ENCODE measurements around the gene CHML. TPM values are rescaled to one million over a fixed set of nuclear protein-coding genes. Genes with fewer than 3 reads are reported as not detected.

CHML gene
- total and polyA plus RNA-seq, 2 experiments from 2014 or later, result 19.9 to 66.8 TPM

DNA sequence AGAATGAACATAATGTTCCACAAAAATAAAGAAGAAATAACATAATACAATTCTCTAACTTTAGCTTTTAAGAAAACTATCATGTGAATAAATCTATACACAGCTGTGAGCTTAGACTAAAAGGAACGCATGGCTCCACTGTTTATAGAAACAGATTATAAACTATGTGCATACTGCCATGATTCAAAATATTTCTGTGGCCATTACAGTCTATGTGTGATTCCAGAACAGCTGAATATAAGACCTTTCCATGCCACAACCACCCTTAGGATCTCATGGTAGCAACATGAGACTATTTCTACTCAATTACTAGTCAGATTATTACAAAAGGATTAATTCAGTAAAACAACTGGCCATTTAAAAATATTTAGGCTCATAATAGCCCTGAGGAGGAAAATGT lies 3.9 kb downstream of the CHML start:
- Histone ChIP-seq H3K27ac (ENCODE audit: low read depth) (no peak overlapping the region), H3K4me2 (peak overlapping the region; percentile 76; the same call in 1 of the 2 replicates), H3K27me3 (ENCODE audit: insufficient read depth) (no peaks in the 10 kb centered on the region), H2AFZ (no peak overlapping the region), H3K79me2 (replicated peaks; ENCODE audit: insufficient read depth) (peaks cover 82% of the 10 kb centered on the region), H3F3A (replicated peaks; ENCODE audit: low read depth) (no peaks in the 10 kb centered on the region), H3K36me3 (ENCODE audit: insufficient read depth) (peaks cover 5% of the 10 kb centered on the region; the same call in 1 of the 2 replicates), H3K4me1 (ENCODE audit: insufficient read depth) (peaks cover 26% of the 10 kb centered on the region), H3K9me2 (ENCODE audit: insufficient read depth) (no peaks in the 10 kb centered on the region), H4K20me1 (replicated peaks; ENCODE audit: insufficient read depth) (peaks cover 14% of the 10 kb centered on the region), H3K4me3 (no peak overlapping the region)
- H3K36me3 Mint-ChIP-seq (ENCODE audit: low read depth), result peaks cover 37% of the 10 kb centered on the region
- peaks cover 7% of the 10 kb centered on the region for H3K9me3 Mint-ChIP-seq
- no peak for DNase-seq (ENCODE audit: low spot score)
- ATAC-seq, result no peak
- H3K4me3 Mint-ChIP-seq, result no peak overlapping the region; the same call in 2 of the 3 replicates
- no peak overlapping the region for H3K27ac Mint-ChIP-seq
- H3K4me1 Mint-ChIP-seq, result peaks cover 39% of the 10 kb centered on the region
- TF ChIP-seq CREB1 (CRISPR knock-in tag; IDR thresholded peaks at IDR 0.05; ENCODE audit: low read depth), result no peak
- TF ChIP-seq, protein P1, sequence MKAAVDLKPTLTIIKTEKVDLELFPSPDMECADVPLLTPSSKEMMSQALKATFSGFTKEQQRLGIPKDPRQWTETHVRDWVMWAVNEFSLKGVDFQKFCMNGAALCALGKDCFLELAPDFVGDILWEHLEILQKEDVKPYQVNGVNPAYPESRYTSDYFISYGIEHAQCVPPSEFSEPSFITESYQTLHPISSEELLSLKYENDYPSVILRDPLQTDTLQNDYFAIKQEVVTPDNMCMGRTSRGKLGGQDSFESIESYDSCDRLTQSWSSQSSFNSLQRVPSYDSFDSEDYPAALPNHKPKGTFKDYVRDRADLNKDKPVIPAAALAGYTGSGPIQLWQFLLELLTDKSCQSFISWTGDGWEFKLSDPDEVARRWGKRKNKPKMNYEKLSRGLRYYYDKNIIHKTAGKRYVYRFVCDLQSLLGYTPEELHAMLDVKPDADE (IDR thresholded peaks at IDR 0.05), result no peak
- TF ChIP-seq NANOG (IDR thresholded peaks at IDR 0.05; ENCODE audit: borderline replicate concordance), result no peak
- TF ChIP-seq POLR2AphosphoS5 (IDR thresholded peaks at IDR 0.05; ENCODE audit: low read depth), result no peak
- TF ChIP-seq ZNF114 (CRISPR knock-in tag; IDR thresholded peaks at IDR 0.05), result no peak
- no peak for TF ChIP-seq EZH2 (IDR thresholded peaks at IDR 0.05; ENCODE audit: low read depth, unreplicated experiment)
- TF ChIP-seq, protein P2, sequence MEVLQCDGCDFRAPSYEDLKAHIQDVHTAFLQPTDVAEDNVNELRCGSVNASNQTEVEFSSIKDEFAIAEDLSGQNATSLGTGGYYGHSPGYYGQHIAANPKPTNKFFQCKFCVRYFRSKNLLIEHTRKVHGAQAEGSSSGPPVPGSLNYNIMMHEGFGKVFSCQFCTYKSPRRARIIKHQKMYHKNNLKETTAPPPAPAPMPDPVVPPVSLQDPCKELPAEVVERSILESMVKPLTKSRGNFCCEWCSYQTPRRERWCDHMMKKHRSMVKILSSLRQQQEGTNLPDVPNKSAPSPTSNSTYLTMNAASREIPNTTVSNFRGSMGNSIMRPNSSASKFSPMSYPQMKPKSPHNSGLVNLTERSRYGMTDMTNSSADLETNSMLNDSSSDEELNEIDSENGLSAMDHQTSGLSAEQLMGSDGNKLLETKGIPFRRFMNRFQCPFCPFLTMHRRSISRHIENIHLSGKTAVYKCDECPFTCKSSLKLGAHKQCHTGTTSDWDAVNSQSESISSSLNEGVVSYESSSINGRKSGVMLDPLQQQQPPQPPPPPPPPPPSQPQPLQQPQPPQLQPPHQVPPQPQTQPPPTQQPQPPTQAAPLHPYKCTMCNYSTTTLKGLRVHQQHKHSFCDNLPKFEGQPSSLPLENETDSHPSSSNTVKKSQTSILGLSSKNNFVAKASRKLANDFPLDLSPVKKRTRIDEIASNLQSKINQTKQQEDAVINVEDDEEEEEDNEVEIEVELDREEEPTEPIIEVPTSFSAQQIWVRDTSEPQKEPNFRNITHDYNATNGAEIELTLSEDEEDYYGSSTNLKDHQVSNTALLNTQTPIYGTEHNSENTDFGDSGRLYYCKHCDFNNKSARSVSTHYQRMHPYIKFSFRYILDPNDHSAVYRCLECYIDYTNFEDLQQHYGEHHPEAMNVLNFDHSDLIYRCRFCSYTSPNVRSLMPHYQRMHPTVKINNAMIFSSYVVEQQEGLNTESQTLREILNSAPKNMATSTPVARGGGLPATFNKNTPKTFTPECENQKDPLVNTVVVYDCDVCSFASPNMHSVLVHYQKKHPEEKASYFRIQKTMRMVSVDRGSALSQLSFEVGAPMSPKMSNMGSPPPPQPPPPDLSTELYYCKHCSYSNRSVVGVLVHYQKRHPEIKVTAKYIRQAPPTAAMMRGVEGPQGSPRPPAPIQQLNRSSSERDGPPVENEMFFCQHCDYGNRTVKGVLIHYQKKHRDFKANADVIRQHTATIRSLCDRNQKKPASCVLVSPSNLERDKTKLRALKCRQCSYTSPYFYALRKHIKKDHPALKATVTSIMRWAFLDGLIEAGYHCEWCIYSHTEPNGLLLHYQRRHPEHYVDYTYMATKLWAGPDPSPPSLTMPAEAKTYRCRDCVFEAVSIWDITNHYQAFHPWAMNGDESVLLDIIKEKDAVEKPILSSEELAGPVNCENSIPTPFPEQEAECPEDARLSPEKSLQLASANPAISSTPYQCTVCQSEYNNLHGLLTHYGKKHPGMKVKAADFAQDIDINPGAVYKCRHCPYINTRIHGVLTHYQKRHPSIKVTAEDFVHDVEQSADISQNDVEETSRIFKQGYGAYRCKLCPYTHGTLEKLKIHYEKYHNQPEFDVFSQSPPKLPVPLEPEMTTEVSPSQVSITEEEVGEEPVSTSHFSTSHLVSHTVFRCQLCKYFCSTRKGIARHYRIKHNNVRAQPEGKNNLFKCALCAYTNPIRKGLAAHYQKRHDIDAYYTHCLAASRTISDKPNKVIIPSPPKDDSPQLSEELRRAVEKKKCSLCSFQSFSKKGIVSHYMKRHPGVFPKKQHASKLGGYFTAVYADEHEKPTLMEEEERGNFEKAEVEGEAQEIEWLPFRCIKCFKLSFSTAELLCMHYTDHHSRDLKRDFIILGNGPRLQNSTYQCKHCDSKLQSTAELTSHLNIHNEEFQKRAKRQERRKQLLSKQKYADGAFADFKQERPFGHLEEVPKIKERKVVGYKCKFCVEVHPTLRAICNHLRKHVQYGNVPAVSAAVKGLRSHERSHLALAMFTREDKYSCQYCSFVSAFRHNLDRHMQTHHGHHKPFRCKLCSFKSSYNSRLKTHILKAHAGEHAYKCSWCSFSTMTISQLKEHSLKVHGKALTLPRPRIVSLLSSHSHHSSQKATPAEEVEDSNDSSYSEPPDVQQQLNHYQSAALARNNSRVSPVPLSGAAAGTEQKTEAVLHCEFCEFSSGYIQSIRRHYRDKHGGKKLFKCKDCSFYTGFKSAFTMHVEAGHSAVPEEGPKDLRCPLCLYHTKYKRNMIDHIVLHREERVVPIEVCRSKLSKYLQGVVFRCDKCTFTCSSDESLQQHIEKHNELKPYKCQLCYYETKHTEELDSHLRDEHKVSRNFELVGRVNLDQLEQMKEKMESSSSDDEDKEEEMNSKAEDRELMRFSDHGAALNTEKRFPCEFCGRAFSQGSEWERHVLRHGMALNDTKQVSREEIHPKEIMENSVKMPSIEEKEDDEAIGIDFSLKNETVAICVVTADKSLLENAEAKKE (CRISPR knock-in tag; IDR thresholded peaks at IDR 0.05), result no peak
- TF ChIP-seq STAT1 (IDR thresholded peaks at IDR 0.05; ENCODE audit: unreplicated experiment), result no peak
- TF ChIP-seq, protein P3, sequence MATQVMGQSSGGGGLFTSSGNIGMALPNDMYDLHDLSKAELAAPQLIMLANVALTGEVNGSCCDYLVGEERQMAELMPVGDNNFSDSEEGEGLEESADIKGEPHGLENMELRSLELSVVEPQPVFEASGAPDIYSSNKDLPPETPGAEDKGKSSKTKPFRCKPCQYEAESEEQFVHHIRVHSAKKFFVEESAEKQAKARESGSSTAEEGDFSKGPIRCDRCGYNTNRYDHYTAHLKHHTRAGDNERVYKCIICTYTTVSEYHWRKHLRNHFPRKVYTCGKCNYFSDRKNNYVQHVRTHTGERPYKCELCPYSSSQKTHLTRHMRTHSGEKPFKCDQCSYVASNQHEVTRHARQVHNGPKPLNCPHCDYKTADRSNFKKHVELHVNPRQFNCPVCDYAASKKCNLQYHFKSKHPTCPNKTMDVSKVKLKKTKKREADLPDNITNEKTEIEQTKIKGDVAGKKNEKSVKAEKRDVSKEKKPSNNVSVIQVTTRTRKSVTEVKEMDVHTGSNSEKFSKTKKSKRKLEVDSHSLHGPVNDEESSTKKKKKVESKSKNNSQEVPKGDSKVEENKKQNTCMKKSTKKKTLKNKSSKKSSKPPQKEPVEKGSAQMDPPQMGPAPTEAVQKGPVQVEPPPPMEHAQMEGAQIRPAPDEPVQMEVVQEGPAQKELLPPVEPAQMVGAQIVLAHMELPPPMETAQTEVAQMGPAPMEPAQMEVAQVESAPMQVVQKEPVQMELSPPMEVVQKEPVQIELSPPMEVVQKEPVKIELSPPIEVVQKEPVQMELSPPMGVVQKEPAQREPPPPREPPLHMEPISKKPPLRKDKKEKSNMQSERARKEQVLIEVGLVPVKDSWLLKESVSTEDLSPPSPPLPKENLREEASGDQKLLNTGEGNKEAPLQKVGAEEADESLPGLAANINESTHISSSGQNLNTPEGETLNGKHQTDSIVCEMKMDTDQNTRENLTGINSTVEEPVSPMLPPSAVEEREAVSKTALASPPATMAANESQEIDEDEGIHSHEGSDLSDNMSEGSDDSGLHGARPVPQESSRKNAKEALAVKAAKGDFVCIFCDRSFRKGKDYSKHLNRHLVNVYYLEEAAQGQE (IDR thresholded peaks at IDR 0.05; ENCODE audit: unreplicated experiment), result no peak
- no peak for TF ChIP-seq ZNF331 (CRISPR knock-in tag; IDR thresholded peaks at IDR 0.05; ENCODE audit: low read depth)
- TF ChIP-seq EZH2phosphoT487 (IDR thresholded peaks at IDR 0.05; ENCODE audit: unreplicated experiment), result no peak
- no peak for TF ChIP-seq JUNB (IDR thresholded peaks at IDR 0.05; ENCODE audit: unreplicated experiment)
- TF ChIP-seq, protein P4, sequence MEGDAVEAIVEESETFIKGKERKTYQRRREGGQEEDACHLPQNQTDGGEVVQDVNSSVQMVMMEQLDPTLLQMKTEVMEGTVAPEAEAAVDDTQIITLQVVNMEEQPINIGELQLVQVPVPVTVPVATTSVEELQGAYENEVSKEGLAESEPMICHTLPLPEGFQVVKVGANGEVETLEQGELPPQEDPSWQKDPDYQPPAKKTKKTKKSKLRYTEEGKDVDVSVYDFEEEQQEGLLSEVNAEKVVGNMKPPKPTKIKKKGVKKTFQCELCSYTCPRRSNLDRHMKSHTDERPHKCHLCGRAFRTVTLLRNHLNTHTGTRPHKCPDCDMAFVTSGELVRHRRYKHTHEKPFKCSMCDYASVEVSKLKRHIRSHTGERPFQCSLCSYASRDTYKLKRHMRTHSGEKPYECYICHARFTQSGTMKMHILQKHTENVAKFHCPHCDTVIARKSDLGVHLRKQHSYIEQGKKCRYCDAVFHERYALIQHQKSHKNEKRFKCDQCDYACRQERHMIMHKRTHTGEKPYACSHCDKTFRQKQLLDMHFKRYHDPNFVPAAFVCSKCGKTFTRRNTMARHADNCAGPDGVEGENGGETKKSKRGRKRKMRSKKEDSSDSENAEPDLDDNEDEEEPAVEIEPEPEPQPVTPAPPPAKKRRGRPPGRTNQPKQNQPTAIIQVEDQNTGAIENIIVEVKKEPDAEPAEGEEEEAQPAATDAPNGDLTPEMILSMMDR (conservative IDR thresholded peaks at IDR 0.05; ENCODE audit: low read depth in 2 of 2), result no peak
- H3K27me3 Mint-ChIP-seq (ENCODE audit: insufficient read depth, low read depth, poor library complexity), result peaks cover 7% of the 10 kb centered on the region

Measured in GM23338 (cell line).